Airway epithelial cell (primary cell): ENCODE results near the gene MEOX2. TPM values are rescaled to one million over a fixed set of nuclear protein-coding genes. Genes with fewer than 3 reads are reported as not detected.

ENCODE experiments used
- total RNA-seq: library from RNA; depleted of rRNA; stranded (reverse); fragments of >200 nt; gene quantifications from 2 replicates; pipeline ENCODE4 v1.2.3, GENCODE V29; 2015

The MEOX2 gene
- not detected in 2 replicates for total RNA-seq

GRCh38 chr7:15686295-15686956 lies at the start of gene MEOX2:
MEOX2 (minus strand) TSS chr7:15686683; CDS start chr7:15686402, 281 bp downstream.

GRCh38 chr7:15561835-15562234 lies 124.6 kb downstream of the MEOX2 start, which contains the start of gene AGMO:
AGMO (minus strand) TSS chr7:15562015.

Other genes with a start within 250 kb of the MEOX2 start
- 0.93 and 1.2 TPM in 2 replicates for gene AGMO, start 124.7 kb downstream of the MEOX2 start, total RNA-seq